ENCODE results near the gene PTPN13.

Gene PTPN13

GRCh38 chr4:86587381-86588140, 6.6 kb upstream of the PTPN13 start:
- DNase-seq: no peak

GRCh38 chr4:86592553-86593249, 1.4 kb upstream of the PTPN13 start:
- no peak for DNase-seq

GRCh38 chr4:86594559-86595425, 677 bp downstream of the PTPN13 start:
- no peak for DNase-seq

- DNase-seq: no peak
These were observed 1.3 kb downstream of the PTPN13 start for GRCh38 chr4:86595426-86595805.

GRCh38 chr4:86596807-86597206, 2.7 kb downstream of the PTPN13 start:
- no peak for DNase-seq

- no peak for DNase-seq
These were observed 6.0 kb downstream of the PTPN13 start for GRCh38 chr4:86600007-86600653.

GRCh38 chr4:86603311-86603885, 9.3 kb downstream of the PTPN13 start:
- no peak for DNase-seq

- DNase-seq: no peak
These were observed 12.7 kb downstream of the PTPN13 start for GRCh38 chr4:86606809-86607208.

- no peak for DNase-seq
These were observed 14.8 kb downstream of the PTPN13 start for GRCh38 chr4:86608757-86609375.

- no peak for DNase-seq
These were observed 17.6 kb downstream of the PTPN13 start for GRCh38 chr4:86611757-86612156.

- DNase-seq: no peak
These were observed 19.6 kb downstream of the PTPN13 start for GRCh38 chr4:86613734-86614133.

GRCh38 chr4:86614865-86615264, 20.8 kb downstream of the PTPN13 start:
- DNase-seq: no peak

GRCh38 chr4:86615501-86615900, 21.4 kb downstream of the PTPN13 start:
- no peak for DNase-seq

GRCh38 chr4:86619656-86620055, 25.5 kb downstream of the PTPN13 start:
- no peak for DNase-seq

- no peak for DNase-seq
These were observed 27.3 kb downstream of the PTPN13 start for GRCh38 chr4:86621435-86621834.

GRCh38 chr4:86626066-86626465, 32.0 kb downstream of the PTPN13 start:
- no peak for DNase-seq

GRCh38 chr4:86627462-86628135, 33.5 kb downstream of the PTPN13 start:
- DNase-seq: no peak

- no peak for DNase-seq
These were observed 36.5 kb downstream of the PTPN13 start for GRCh38 chr4:86630629-86631028.

- DNase-seq: no peak
These were observed 37.1 kb downstream of the PTPN13 start for GRCh38 chr4:86631166-86631565.

- no peak for DNase-seq
These were observed 39.7 kb downstream of the PTPN13 start for GRCh38 chr4:86633854-86634253.

- DNase-seq: no peak
These were observed 46.4 kb downstream of the PTPN13 start for GRCh38 chr4:86640469-86640868.

All from NCI-H2081 treated with DMSO at 0.1 percent for 48 hours (cell line).